Measurements from ENCODE around the gene DPY30.

DNA sequence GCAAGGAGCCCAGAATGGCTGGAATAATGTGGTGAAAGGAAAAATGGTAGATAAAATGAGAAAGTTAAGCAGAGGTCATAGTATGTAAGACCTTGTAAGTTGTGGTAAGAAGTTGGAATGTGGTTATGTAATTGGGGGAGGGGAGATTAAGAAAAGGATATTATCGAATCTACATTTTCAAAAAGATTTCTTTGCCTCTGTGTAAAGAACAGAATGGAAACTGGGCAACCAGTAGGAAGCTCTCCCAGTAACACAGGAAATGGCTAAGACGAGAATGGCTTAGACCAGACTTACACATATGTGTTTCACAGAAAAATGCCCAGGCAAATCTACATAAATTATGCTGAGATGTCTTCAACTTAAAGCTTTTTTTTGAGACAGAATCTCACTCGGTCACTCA is 42.0 kb downstream of the DPY30 start:
- TF ChIP-seq MYC (IDR thresholded peaks at IDR 0.05; ENCODE audit: low read depth, low read length) (no peak), CTCF (IDR thresholded peaks at IDR 0.05; ENCODE audit: low read depth, low read length) (no peak), POLR2A (IDR thresholded peaks at IDR 0.05; ENCODE audit: extremely low read depth, insufficient read length) (no peak)
- TF ChIP-seq, protein P1, sequence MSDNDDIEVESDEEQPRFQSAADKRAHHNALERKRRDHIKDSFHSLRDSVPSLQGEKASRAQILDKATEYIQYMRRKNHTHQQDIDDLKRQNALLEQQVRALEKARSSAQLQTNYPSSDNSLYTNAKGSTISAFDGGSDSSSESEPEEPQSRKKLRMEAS (IDR thresholded peaks at IDR 0.05; ENCODE audit: low read depth, low read length): no peak
